Rectal smooth muscle tissue (tissue), 1 donor: ENCODE data around the gene IL12RB2.
"Not testable (repeated sequence)": the region's sequence is repeated elsewhere in the genome, so short reads cannot be mapped to it uniquely, and the experiment has no call there.

Source experiments
- H3K27ac ChIP-seq: one replicate; pipeline ENCODE4 v1.7.0; 2013; ENCODE audit warnings: low read depth, low read length, inconsistent platforms
- H3K27me3 ChIP-seq: one replicate; pipeline ENCODE4 v1.7.0; 2013; ENCODE audit warnings: low read length; ENCODE audit not compliant: control insufficient read depth, insufficient read depth
- H3K36me3 ChIP-seq: one replicate; pipeline ENCODE4 v1.7.0; 2013; ENCODE audit warnings: low read length; ENCODE audit not compliant: control insufficient read depth, insufficient read depth
- H3K4me1 ChIP-seq: one replicate; pipeline ENCODE4 v1.7.0; 2013; ENCODE audit warnings: low read length; ENCODE audit not compliant: control insufficient read depth, insufficient read depth
- H3K4me3 ChIP-seq: one replicate; pipeline ENCODE4 v1.7.0; 2013; ENCODE audit warnings: low read length
- H3K9ac ChIP-seq: one replicate; pipeline ENCODE4 v1.7.0; 2013; ENCODE audit warnings: low read length

The IL12RB2 gene

DNA sequence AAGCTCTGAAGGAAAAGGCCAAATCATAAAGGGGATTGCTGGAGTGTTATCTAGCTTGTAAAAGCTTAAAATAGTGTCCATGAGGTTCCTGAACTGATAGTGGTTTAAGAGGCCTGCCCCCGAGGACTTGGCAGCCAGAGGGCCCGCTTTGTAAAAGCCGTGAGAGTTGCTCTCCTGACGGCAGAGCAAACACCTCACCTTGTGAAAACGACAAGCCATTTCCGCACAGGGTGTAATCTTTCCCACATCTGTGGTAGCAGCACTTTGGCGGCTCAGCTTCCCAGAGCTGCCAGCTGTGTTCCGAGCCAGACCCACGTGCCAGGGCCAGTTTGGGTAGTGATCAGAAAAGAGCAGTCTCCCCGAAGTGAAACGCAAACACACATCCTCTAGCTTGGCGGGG is 85.6 kb downstream of the IL12RB2 start:
- Histone ChIP-seq H3K9ac (no peak overlapping the region), H3K36me3 (no peaks in the 10 kb centered on the region), H3K4me1 (no peaks in the 10 kb centered on the region), H3K27ac (no peak overlapping the region), H3K4me3 (no peak overlapping the region), H3K27me3 (no peaks in the 10 kb centered on the region)

DNA sequence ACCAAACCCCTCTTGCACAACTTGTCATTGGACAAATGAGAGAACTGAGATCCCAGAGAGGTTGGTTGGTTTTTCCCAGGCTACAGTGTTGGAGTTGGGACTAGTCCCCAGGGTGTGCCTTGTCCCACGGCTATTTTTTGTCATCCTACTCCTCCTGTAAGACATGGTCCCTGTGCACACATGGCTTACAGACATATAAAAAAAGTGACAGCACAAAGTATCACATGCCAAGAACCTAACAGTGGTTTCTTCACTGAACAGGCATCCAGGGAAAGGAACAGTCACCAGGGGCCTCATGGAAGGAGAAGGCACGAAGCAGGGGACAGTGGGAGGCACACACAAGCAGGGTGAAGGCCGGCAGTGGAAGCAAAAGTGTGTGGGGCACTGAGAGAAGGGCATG is 86.1 kb downstream of the IL12RB2 start:
- Histone ChIP-seq H3K27me3 (no peaks in the 10 kb centered on the region), H3K36me3 (no peaks in the 10 kb centered on the region), H3K4me3 (no peak overlapping the region), H3K4me1 (no peaks in the 10 kb centered on the region), H3K27ac (no peak overlapping the region), H3K9ac (no peak overlapping the region)

DNA sequence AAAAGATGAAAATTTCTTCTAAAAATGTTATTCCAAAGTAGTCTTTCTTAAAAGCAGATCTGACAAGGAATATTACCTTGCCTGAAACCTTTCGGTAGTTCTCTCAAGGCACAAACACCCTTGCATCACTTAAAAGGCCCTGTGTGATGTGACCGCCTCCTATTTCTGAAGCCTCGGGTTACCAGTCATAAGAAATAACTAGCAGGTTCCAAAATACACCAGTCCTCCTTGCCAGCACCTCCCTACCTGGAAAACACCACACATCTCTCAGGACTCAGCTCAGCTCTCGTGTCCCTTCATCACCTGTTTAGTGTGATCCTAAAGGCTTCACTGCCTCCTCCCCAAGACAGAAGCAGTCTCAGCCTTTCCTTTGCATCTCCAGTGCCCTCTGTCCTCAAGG is 86.9 kb downstream of the IL12RB2 start:
- Histone ChIP-seq H3K36me3 (no peaks in the 10 kb centered on the region), H3K9ac (no peak overlapping the region), H3K27ac (no peak overlapping the region), H3K27me3 (no peaks in the 10 kb centered on the region), H3K4me3 (no peak overlapping the region), H3K4me1 (no peaks in the 10 kb centered on the region)

DNA sequence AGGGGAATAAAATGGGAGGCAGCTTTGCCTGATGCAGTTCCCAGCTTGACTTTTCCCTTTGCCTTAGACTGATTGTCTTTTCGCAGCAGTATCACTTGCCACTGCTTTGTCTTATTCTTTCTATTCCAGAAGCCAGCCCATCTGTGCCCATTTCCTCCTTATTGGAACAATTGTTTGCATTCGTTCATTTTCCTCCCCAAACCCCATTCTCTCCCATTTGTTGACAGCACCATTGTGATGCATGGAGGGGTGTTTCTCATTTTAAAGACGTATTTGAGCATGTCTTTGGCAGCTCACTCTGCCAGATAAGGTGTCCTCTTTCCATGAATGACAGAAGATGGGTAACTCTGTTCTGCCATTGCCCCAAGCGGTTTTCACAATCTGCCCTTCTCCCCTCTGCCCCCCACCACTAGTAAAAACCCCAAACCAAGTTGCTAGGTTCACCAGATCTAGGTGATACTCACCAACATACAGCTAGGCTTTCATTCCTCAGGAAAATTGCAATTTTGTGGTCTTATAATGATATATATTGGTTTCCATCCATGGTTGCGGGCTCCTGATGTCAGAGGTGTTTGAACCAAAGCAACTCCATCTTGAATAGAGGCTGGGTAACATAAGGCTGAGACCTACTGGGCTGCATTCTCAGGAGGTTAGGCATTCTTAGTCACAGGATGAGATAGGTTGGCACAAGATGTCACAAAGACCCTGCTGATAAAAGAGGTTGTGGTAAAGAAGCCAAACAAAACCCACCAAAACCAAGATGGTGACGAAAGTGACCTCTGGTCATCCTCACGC is 91.7 kb downstream of the IL12RB2 start:
- H3K36me3 ChIP-seq: no peaks in the 10 kb centered on the region
- no peak overlapping the region for H3K9ac ChIP-seq
- H3K27me3 ChIP-seq: no peaks in the 10 kb centered on the region
- H3K4me3 ChIP-seq: no peak overlapping the region
- H3K27ac ChIP-seq: no peak overlapping the region
- H3K4me1 ChIP-seq: no peaks in the 10 kb centered on the region

DNA sequence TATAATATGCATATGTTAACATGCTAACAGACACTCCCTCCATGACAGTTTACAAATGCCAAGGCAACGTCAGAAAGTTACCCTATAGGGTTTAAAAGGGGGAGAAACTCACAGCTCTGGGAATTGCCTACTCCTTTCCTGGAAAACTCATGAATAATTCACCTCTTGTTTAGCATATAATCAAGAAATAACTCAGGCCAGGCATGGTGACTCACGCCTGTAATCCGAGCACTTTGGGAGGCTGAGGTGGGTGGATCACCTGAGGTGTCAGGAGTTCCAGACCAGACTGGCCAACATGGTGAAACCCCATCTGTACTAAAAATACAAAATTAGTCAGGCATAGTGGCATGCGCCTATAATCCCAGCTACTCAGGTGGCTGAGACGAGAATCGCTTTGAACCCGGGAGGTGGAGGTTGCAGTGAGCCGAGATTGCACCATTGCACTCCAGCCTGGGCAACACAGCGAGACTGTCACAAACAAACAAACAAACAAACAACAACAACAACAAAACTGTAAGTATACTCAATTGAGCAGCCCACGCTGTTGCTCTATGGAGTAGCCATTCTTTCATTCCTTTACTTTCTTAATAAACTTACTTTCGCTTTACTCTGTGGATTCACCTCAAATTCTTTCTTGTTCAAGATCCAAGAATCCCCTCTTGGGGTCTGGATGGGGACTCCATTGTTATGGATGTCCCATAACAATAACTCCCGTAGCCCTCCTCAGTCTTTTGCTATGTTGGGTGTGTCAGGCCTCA is 92.5 kb downstream of the IL12RB2 start:
- not testable (repeated sequence) for H3K36me3 ChIP-seq, H3K9ac ChIP-seq, H3K27me3 ChIP-seq, H3K4me1 ChIP-seq, H3K27ac ChIP-seq, H3K4me3 ChIP-seq

DNA sequence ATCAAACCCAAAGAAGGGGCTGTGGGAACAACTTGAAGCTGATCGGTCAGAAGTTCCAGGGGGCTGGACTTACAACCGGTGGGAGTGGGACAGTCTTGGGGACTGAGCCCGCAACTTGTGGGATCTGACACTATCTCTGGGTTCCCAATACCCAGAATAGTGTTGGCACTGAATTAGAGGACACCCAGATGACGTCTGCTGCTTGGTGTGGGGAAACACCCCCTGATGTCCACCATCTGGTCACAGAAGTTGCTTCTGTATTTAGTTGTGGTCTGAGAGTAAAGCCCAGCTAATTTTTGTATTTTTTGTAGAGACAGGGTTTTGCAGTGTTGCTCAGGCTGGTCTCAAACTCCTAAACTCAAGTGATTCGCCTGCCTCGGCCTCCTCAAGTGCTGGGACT is 93.8 kb downstream of the IL12RB2 start:
- H3K27me3 ChIP-seq: no peaks in the 10 kb centered on the region
- H3K36me3 ChIP-seq: no peaks in the 10 kb centered on the region
- no peak overlapping the region for H3K4me3 ChIP-seq
- no peak overlapping the region for H3K27ac ChIP-seq
- no peaks in the 10 kb centered on the region for H3K4me1 ChIP-seq
- H3K9ac ChIP-seq: no peak overlapping the region

DNA sequence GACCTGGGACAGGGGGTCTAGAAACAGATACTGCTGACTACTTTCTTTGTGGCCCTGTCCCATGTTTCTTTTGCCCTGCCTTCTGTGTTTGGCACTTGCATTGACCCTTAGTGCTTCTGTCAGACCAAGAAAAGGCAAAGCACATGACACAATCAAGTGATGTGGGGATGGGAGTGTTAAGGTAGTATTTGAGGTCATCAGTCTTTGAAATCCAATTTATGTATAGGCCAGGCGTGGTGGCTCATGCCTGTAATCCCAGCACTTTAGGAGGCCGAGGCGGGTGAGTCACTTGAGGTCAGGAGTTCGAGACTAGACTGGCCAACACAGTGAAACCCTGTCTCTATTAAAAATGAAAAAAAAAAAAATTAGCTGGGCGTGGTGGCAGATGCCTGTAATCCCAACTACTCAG is 96.5 kb downstream of the IL12RB2 start:
- no peaks in the 10 kb centered on the region for H3K4me1 ChIP-seq
- no peaks in the 10 kb centered on the region for H3K27me3 ChIP-seq
- no peak overlapping the region for H3K27ac ChIP-seq
- H3K36me3 ChIP-seq: no peaks in the 10 kb centered on the region
- H3K4me3 ChIP-seq: no peak overlapping the region
- no peak overlapping the region for H3K9ac ChIP-seq

DNA sequence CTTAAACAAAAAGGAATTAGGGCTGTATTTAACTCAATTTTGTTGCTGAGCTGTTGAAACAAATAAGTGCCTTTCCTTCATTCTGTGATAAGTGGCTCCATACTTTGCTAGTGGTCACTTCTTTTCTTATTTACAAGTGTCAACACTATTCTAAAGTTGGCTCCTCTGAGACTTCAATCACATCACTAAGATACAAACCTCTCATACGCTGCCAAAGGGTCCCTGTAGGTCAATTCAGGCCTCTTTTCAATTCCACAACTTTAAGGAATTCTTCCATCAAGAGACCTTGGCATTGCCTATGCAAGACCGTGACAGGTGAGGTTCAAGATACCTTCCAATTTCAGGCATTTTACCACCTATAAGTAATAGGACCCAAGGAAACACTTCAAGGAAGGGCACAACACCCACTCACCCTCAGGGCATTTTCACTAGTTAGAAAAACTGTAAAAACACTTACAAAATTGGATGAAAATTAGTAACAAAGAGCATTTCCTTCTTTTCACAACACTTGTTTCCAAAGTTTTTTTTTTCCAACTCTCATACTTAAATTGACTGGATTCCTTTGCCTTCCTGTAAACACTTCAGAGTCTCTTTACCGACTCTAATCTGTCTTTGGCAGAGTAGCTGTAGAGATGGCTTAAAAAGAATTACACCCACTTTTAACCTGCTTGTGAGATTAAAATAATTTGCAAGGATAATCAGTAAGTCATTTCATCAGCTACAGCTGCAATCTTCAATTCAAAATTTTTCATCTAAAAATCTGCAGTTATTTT is 98.0 kb downstream of the IL12RB2 start:
- Histone ChIP-seq H3K27ac (no peak overlapping the region), H3K4me3 (no peak overlapping the region), H3K36me3 (no peaks in the 10 kb centered on the region), H3K4me1 (no peaks in the 10 kb centered on the region), H3K27me3 (no peaks in the 10 kb centered on the region), H3K9ac (no peak overlapping the region)

DNA sequence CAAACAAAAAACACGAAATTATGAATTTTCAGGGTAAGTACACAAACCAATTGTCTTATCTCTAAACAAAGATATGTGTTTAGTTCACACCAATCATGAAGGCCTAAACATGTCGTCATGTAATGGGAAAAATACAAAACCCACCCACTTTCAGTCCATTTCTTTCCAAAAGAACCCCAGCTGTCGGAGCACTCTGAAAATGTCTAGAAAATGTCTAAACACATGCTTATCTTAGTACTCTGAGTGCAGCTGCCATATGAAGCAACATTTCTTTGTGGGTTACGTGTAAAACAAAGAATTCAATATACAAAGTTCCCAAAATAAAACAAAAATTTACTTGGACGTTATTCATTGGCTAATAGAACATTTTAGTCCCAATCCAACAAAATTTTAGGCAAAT is 99.8 kb downstream of the IL12RB2 start:
- no peak overlapping the region for H3K27ac ChIP-seq
- no peaks in the 10 kb centered on the region for H3K4me1 ChIP-seq
- no peak overlapping the region for H3K4me3 ChIP-seq
- H3K36me3 ChIP-seq: peaks cover 3% of the 10 kb centered on the region
- no peak overlapping the region for H3K9ac ChIP-seq
- H3K27me3 ChIP-seq: no peaks in the 10 kb centered on the region

DNA sequence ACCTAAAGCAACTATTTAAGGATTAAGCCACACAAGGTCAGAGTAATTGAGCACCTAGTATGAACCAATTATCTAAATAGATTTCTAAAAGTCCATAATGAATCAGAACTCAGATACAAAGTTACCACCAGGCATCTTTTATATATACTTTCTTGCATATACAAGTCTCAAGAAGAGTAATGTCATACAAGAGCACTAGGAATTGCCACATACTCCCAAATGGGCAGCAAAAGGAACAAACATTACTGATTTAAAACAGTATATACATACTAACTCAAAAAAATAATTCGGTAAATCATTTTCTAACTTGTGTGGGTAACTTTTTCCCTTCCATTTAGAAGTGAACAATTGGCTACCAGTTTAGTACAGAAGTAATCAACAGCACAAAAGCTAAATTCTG is 100.5 kb downstream of the IL12RB2 start:
- Histone ChIP-seq H3K27me3 (no peaks in the 10 kb centered on the region), H3K36me3 (peaks cover 3% of the 10 kb centered on the region), H3K4me1 (no peaks in the 10 kb centered on the region), H3K9ac (no peak overlapping the region), H3K4me3 (no peak overlapping the region), H3K27ac (no peak overlapping the region)

DNA sequence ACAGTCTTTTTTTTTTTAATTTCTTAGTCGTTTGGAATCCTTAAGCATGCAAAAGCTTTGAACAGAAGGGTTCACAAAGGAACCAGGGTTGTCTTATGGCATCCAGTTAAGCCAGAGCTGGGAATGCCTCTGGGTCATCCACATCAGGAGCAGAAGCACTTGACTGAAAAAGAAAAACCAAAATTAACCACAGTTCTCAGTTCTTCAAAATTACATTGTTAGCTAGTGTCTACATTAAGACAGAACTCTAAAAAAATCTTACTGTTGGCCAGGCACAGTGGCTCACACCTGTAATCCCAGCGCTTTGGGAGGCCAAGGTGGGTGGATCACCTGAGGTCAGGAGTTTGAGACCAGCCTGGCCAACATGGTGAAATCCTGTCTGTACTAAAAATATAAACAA is 105.4 kb downstream of the IL12RB2 start:
- peaks cover 16% of the 10 kb centered on the region for H3K36me3 ChIP-seq

DNA sequence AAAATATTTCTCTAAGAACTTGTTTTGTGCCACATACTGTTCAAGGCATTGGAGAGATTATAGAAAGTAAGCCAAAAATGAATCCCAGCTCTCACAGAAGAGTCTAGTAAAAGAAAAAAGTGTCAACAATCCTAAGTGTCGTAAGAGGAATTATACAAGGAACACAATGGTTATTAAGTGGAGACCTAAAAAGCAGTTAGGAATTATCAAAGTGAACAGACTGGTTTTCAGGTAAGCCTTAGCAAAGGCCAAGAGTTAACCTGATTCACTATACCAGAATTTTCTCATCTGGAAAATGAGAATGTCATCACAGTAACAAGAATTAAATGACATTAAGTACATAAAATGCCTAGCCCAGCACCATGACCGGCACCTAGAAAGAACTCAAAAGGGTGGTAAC is 106.9 kb downstream of the IL12RB2 start:
- Histone ChIP-seq H3K4me3 (no peak overlapping the region), H3K27me3 (no peaks in the 10 kb centered on the region), H3K36me3 (peaks cover 16% of the 10 kb centered on the region), H3K4me1 (no peaks in the 10 kb centered on the region), H3K27ac (no peak overlapping the region), H3K9ac (no peak overlapping the region)

More for the DNA sequence above, 105.4 kb downstream of the IL12RB2 start:
- H3K4me3 ChIP-seq, H3K27me3 ChIP-seq, H3K27ac ChIP-seq, H3K4me1 ChIP-seq, H3K9ac ChIP-seq: not testable (repeated sequence)
